Stimulated activated effector memory CD8-positive, alpha-beta T cell treated with anti-CD3 and anti-CD28 coated beads, Interleukin-12 subunit alpha, Interleukin-12 subunit beta, amount 100 ng/mL, for 72 hours (primary cell): Measurements from ENCODE around the gene COL5A3.

Experiments used
- ATAC-seq: fragments of 150-1000 bp; cut with Tn5 transposase; 2 replicates; pipeline ENCODE4 v1.10.0; 2021
- DNase-seq, 2 donors: peaks; one replicate each; pipeline ENCODE4 v3.0.0; 2021 to 2022; ENCODE audit warnings: low spot score in 2 of 2
- H3K27ac Mint-ChIP-seq: one replicate; pipeline ENCODE4 v1.8.0; 2022; ENCODE audit warnings: mild to moderate bottlenecking, mixed read lengths
- H3K36me3 Mint-ChIP-seq: one replicate; pipeline ENCODE4 v1.8.0; 2022; ENCODE audit warnings: mild to moderate bottlenecking, mixed read lengths
- H3K4me1 Mint-ChIP-seq: one replicate; pipeline ENCODE4 v1.8.0; 2022; ENCODE audit warnings: mixed read lengths
- H3K4me3 Mint-ChIP-seq: one replicate; pipeline ENCODE4 v1.8.0; 2022; ENCODE audit warnings: mild to moderate bottlenecking, mixed read lengths
- H3K9me3 Mint-ChIP-seq: one replicate; pipeline ENCODE4 v1.8.0; 2022; ENCODE audit warnings: mixed read lengths

COL5A3 gene

GRCh38 chr19:10020851-10021250 is 10.5 kb upstream of the COL5A3 start:
- no peak overlapping the region for H3K4me3 Mint-ChIP-seq
- H3K36me3 Mint-ChIP-seq = no peaks in the 10 kb centered on the region
- no peak for ATAC-seq
- no peak for DNase-seq
- H3K9me3 Mint-ChIP-seq = no peaks in the 10 kb centered on the region
- peaks cover 11% of the 10 kb centered on the region for H3K4me1 Mint-ChIP-seq
- H3K27ac Mint-ChIP-seq = no peak overlapping the region

GRCh38 chr19:10019246-10019645 is 8.9 kb upstream of the COL5A3 start:
- DNase-seq (no peak), ATAC-seq (no peak)
- Mint-ChIP-seq H3K36me3 (no peaks in the 10 kb centered on the region), H3K9me3 (no peaks in the 10 kb centered on the region), H3K4me3 (no peak overlapping the region), H3K4me1 (peaks cover 11% of the 10 kb centered on the region), H3K27ac (no peak overlapping the region)

GRCh38 chr19:10018786-10019185 is 8.5 kb upstream of the COL5A3 start:
- no peaks in the 10 kb centered on the region for H3K9me3 Mint-ChIP-seq
- H3K36me3 Mint-ChIP-seq = no peaks in the 10 kb centered on the region
- H3K4me1 Mint-ChIP-seq = peaks cover 11% of the 10 kb centered on the region
- ATAC-seq (no peak), DNase-seq (no peak)
- H3K27ac Mint-ChIP-seq = no peak overlapping the region
- H3K4me3 Mint-ChIP-seq = no peak overlapping the region

- DNase-seq (no peak), ATAC-seq (peak; percentile 24)
- no peak overlapping the region for H3K27ac Mint-ChIP-seq
- no peak overlapping the region for H3K4me3 Mint-ChIP-seq
- no peaks in the 10 kb centered on the region for H3K9me3 Mint-ChIP-seq
- H3K4me1 Mint-ChIP-seq = peaks cover 11% of the 10 kb centered on the region
- H3K36me3 Mint-ChIP-seq = no peaks in the 10 kb centered on the region
Observed at GRCh38 chr19:10018263-10018662, 8.0 kb upstream of the COL5A3 start.

- DNase-seq = no peak
- H3K36me3 Mint-ChIP-seq = no peaks in the 10 kb centered on the region
- no peak overlapping the region for H3K4me3 Mint-ChIP-seq
- ATAC-seq = no peak
- H3K27ac Mint-ChIP-seq = no peak overlapping the region
- peaks cover 15% of the 10 kb centered on the region for H3K4me1 Mint-ChIP-seq
- H3K9me3 Mint-ChIP-seq = no peaks in the 10 kb centered on the region
Observed at GRCh38 chr19:10013834-10014618, 3.7 kb upstream of the COL5A3 start.

- DNase-seq (no peak), ATAC-seq (no peak)
- Mint-ChIP-seq H3K4me3 (no peak within 1 kb of the TSS), H3K9me3 (no peaks in the 10 kb centered on the region), H3K4me1 (peaks cover 22% of the 10 kb centered on the region), H3K27ac (no peak within 1 kb of the TSS), H3K36me3 (peaks cover 6% of the 10 kb centered on the region)
Observed at GRCh38 chr19:10013316-10013715, 3.0 kb upstream of the COL5A3 start, which contains the start of gene RDH8. TSS of gene RDH8 (plus strand) at chr19:10013483. CDS start at chr19:10013498, 15 bp downstream.

GRCh38 chr19:10011974-10012373 is 1.7 kb upstream of the COL5A3 start:
- no peak overlapping the region for H3K4me3 Mint-ChIP-seq
- DNase-seq (no peak), ATAC-seq (no peak)
- no peak overlapping the region for H3K27ac Mint-ChIP-seq
- H3K9me3 Mint-ChIP-seq = no peaks in the 10 kb centered on the region
- H3K36me3 Mint-ChIP-seq = peaks cover 11% of the 10 kb centered on the region
- H3K4me1 Mint-ChIP-seq = peaks cover 35% of the 10 kb centered on the region

- H3K4me3 Mint-ChIP-seq = no peak overlapping the region
- H3K27ac Mint-ChIP-seq = no peak overlapping the region
- H3K36me3 Mint-ChIP-seq = peaks cover 12% of the 10 kb centered on the region
- no peak for DNase-seq
- no peaks in the 10 kb centered on the region for H3K9me3 Mint-ChIP-seq
- peaks cover 46% of the 10 kb centered on the region for H3K4me1 Mint-ChIP-seq
- no peak for ATAC-seq
Observed at GRCh38 chr19:10010939-10011338, 635 bp upstream of the COL5A3 start.

GRCh38 chr19:10009714-10010224 is 535 bp downstream of the COL5A3 start:
- Mint-ChIP-seq H3K4me1 (peaks cover 58% of the 10 kb centered on the region), H3K27ac (no peak overlapping the region), H3K4me3 (peak overlapping the region; percentile 60), H3K36me3 (peaks cover 21% of the 10 kb centered on the region), H3K9me3 (no peaks in the 10 kb centered on the region)
- DNase-seq (no peak), ATAC-seq (peak; percentile 31)

GRCh38 chr19:10008184-10008765 is 2.0 kb downstream of the COL5A3 start:
- H3K9me3 Mint-ChIP-seq = no peaks in the 10 kb centered on the region
- no peak for ATAC-seq
- H3K27ac Mint-ChIP-seq = peak overlapping the region; percentile 91
- peak overlapping the region; percentile 76 for H3K4me3 Mint-ChIP-seq
- DNase-seq = no peak
- peaks cover 26% of the 10 kb centered on the region for H3K36me3 Mint-ChIP-seq
- H3K4me1 Mint-ChIP-seq = peaks cover 72% of the 10 kb centered on the region

- Mint-ChIP-seq H3K27ac (peak overlapping the region; percentile 91), H3K36me3 (peaks cover 33% of the 10 kb centered on the region), H3K9me3 (no peaks in the 10 kb centered on the region), H3K4me1 (peaks cover 79% of the 10 kb centered on the region), H3K4me3 (peak overlapping the region; percentile 76)
- DNase-seq = no peak
- ATAC-seq = no peak
Observed at GRCh38 chr19:10007371-10008183, 2.7 kb downstream of the COL5A3 start.

- no peak for ATAC-seq
- Mint-ChIP-seq H3K4me3 (peak overlapping the region; percentile 76), H3K4me1 (peaks cover 82% of the 10 kb centered on the region), H3K36me3 (peaks cover 35% of the 10 kb centered on the region), H3K27ac (peak overlapping the region; percentile 91), H3K9me3 (no peaks in the 10 kb centered on the region)
- no peak for DNase-seq
Observed at GRCh38 chr19:10006752-10007323, 3.5 kb downstream of the COL5A3 start.

- Mint-ChIP-seq H3K4me3 (peak overlapping the region; percentile 76), H3K27ac (peak overlapping the region; percentile 91), H3K4me1 (peaks cover 86% of the 10 kb centered on the region), H3K9me3 (no peaks in the 10 kb centered on the region), H3K36me3 (peaks cover 40% of the 10 kb centered on the region)
- ATAC-seq (peak; percentile 55), DNase-seq (no peak)
Observed at GRCh38 chr19:10006335-10006708, 4.0 kb downstream of the COL5A3 start.

GRCh38 chr19:10005632-10006334 is 4.5 kb downstream of the COL5A3 start:
- Mint-ChIP-seq H3K27ac (peak overlapping the region; percentile 91), H3K4me1 (peaks cover 81% of the 10 kb centered on the region), H3K36me3 (peaks cover 43% of the 10 kb centered on the region), H3K9me3 (no peaks in the 10 kb centered on the region), H3K4me3 (peak overlapping the region; percentile 76)
- ATAC-seq (no peak), DNase-seq (no peak)
